Epithelial cell of prostate (primary cell): ENCODE measurements around the gene RHOB.
"Not testable (repeated sequence)": the region's sequence is repeated elsewhere in the genome, so short reads cannot be mapped to it uniquely, and the experiment has no call there.

Source experiments
- DNase-seq: peaks from one replicate; pipeline ENCODE4 v3.0.0-alpha.2; 2011; ENCODE audit warnings: low read depth, low spot score
- H3K27ac ChIP-seq: fragments of 450-650 bp; 2 replicates; pipeline ENCODE4 v1.5.1; 2017; ENCODE audit warnings: mild to moderate bottlenecking

Gene RHOB

GRCh38 chr2:20435456-20435855 lies 11.4 kb upstream of the RHOB start:
- DNase-seq, result not testable (repeated sequence)

DNA sequence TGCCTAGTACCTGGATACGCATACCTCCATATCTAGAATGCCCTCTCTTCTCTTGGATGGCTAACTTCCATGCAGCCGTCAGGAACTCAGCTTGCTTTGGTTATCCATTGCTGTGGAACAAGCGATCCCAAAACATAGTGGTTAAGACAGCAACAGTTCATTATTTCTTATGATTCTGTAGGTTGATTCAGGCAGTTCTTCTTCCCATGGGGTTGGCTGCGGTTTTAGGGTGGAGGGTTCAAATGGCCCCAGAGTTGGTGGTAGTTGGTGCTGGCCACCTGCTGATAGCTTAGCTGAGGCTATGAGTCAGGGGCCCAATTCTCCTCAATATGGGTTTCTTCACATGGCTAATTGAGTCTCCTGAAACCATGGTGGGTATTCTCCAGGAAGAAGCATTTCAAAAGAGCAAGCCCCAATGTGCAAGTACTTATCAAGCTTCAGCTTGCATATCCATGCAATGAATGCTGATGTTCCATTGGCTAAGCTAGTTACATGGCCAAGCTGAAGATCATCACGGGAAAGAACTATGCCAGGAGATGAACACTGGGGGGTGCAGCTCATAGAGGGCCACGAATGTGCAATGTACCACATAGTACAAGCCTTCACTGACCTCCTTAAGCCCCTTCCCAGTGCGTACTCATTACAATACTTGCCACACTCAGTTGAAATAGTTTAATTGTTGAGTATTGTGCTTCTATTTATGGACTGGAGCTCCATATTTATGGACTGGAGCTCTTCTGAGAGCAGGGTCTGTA lies 10.0 kb upstream of the RHOB start:
- no peak for DNase-seq
- H3K27ac ChIP-seq, result no peak overlapping the region

More at GRCh38 chr2:20435456-20435855, 11.4 kb upstream of the RHOB start:
- H3K27ac ChIP-seq, result not testable (repeated sequence)

GRCh38 chr2:20438334-20439192 lies 8.3 kb upstream of the RHOB start:
- H3K27ac ChIP-seq, result peak overlapping the region; percentile 91
- peak; percentile 86 for DNase-seq

DNA sequence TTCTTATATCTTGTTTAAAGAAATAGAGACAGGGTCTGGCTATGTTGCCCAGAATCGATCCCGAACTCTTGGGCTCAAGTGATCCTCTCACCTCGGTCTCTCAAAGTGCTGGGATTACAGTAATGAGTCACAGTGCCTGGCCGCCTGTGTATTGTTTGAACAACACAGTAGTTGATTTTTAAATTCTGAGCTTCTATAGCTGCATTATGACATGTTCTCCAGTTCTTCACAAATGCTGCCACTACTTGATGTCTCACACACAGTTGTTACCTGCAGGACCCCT lies 7.7 kb upstream of the RHOB start:
- DNase-seq, result no peak
- peak overlapping the region; percentile 91 for H3K27ac ChIP-seq

DNA sequence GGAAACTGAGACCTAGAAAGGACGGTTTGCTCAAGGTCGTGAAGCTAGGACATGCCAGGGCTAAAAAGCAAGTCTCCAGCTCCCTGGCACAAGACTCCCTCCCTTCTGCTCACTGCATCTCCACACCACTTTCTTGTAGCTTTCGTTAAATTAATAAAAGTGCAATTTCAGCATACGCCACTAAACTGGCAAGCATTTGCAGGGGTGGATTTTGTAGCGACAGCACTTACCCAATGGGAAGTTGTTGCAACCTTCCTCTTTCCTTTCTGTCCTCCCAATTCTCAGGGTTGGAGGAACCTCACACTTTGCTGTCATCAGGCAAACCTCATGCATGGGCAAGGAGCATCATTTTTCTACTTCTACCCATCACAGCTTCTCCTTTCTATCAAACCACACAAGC lies 7.4 kb upstream of the RHOB start:
- DNase-seq, result no peak
- peak overlapping the region; percentile 91 for H3K27ac ChIP-seq

DNA sequence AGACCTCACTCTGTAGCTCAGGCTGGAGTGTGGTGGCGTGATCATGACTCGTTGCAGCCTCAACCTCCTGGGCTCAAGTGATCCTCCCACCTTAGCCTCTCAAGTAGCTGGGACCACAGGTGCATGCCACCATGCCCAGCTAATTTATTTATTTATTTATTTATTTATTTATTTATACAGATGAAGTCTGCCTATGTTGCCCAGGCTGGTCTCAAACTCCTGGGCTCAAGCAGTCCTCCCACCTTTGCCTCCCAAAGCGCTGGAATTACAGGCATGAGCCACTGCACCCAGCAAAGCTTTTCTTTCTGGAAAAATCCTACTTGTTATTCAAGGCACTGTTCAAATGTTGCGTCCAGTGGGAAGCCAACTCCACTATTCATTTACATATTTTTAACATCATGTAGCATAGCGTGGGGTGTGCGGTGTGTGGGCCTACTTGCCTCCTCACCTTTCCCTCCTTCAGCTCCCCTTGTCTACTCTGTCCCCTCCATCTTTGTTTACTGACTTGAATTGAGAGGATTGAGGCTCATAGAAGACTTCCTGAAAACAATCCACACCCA lies 6.8 kb upstream of the RHOB start:
- H3K27ac ChIP-seq, result no peak overlapping the region
- no peak for DNase-seq

DNA sequence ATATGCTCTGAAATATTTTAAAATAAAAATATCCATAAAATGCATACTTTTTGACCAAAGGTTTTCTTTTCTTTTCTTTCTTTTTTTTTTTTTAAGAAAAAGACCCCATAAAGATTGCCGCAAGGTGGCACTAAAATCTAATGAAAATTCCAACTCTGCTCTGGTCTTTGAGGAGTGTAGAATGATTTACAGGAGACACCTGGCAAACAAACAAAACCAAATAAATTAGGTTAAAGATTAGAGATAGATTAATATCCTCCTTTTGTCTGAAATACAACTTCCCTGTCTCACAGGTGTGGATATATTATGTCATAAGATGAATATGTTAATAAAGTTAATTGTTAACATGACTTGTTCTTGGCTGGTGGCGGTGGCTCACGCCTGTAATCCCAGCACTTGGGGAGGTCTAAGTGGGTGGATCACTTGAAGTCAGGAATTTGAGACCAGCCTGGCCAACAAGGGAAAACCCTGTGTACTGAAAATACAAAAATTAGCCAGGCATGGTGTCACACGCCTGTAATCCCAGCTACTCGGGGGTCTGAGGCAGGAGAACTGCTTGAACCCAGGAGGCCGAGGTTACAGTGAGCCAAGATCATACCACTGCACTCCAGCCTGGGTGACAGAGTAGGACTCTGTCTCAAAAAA lies 3.5 kb upstream of the RHOB start:
- no peak for DNase-seq
- no peak overlapping the region for H3K27ac ChIP-seq

GRCh38 chr2:20444101-20444992 lies 2.5 kb upstream of the RHOB start:
- no peak for DNase-seq
- H3K27ac ChIP-seq, result no peak overlapping the region

- H3K27ac ChIP-seq, result no peak overlapping the region
- no peak for DNase-seq
Observed at GRCh38 chr2:20444993-20445910, 1.6 kb upstream of the RHOB start.

GRCh38 chr2:20446255-20446916 lies 488 bp upstream of the RHOB start:
- H3K27ac ChIP-seq, result no peak overlapping the region
- no peak for DNase-seq

- DNase-seq, result no peak
- H3K27ac ChIP-seq, result peak overlapping the region; percentile 64
Observed at GRCh38 chr2:20447437-20448245, 767 bp downstream of the RHOB start.

GRCh38 chr2:20448246-20448976 lies 1.5 kb downstream of the RHOB start:
- peak overlapping the region; percentile 64 for H3K27ac ChIP-seq
- no peak for DNase-seq

- no peak overlapping the region for H3K27ac ChIP-seq
Observed at GRCh38 chr2:20448977-20449306, 2.1 kb downstream of the RHOB start.

GRCh38 chr2:20449501-20450200 lies 2.8 kb downstream of the RHOB start:
- DNase-seq, result no peak
- H3K27ac ChIP-seq, result peak overlapping the region; percentile 39

More at GRCh38 chr2:20448977-20449306, 2.1 kb downstream of the RHOB start:
- DNase-seq, result no peak

GRCh38 chr2:20450201-20450999 lies 3.5 kb downstream of the RHOB start:
- no peak for DNase-seq
- peak overlapping the region; percentile 39 for H3K27ac ChIP-seq

DNA sequence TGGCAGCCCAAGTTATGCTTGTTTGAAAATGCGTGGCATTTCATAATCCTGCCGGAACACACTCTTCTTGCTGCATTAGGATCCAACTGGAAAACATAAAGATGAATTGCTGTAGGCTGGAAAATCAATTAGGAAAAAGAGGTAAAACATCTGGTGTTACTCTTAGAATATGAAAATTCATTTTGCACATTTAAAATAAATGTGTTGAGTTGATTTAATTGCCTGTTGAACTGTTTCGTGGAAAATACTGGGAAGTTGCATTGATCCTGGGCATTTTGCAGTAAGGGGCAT lies 4.1 kb downstream of the RHOB start:
- DNase-seq, result no peak
- peak overlapping the region; percentile 39 for H3K27ac ChIP-seq
